HG03378 (cell line): ENCODE measurements around the gene AAK1.

Experiments used
- ATAC-seq: cut with Tn5 transposase; IDR thresholded peaks from one replicate; pipeline ENCODE4 v1.9.1; 2021; ENCODE audit warnings: mild to moderate bottlenecking, moderate library complexity; ENCODE audit not compliant: unreplicated experiment

Gene AAK1

DNA sequence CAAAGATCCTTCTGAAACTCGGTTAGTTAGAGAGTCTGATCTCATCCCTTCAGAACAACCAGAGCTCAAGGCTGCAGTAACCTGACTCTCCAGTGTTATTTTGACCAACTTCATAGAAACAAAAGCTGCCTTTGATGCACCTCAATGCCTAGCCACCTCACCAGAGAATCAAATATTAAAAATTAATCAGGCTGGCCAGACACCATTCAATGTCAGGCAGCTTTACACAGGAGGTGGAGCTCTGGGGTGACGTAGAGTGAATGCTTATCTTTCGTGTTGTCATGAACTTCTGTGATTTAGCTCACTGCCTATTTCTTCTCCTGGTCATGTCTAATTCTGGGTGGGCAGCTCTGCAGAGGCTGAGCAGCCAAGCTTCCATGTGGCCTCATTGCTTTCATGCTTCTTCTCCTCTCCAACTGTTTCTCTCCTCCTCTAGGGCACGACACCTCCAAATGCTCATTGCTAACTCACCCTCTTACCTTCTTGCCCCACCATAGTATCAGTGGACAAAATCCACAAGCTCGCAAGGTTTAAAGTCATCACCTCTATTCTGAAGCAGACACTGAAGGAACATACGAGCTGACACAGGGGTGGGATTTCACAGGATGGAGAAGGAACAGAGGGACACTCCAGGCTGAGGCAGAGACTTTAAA, 39.4 kb downstream of the AAK1 start:
- no peak for ATAC-seq

DNA sequence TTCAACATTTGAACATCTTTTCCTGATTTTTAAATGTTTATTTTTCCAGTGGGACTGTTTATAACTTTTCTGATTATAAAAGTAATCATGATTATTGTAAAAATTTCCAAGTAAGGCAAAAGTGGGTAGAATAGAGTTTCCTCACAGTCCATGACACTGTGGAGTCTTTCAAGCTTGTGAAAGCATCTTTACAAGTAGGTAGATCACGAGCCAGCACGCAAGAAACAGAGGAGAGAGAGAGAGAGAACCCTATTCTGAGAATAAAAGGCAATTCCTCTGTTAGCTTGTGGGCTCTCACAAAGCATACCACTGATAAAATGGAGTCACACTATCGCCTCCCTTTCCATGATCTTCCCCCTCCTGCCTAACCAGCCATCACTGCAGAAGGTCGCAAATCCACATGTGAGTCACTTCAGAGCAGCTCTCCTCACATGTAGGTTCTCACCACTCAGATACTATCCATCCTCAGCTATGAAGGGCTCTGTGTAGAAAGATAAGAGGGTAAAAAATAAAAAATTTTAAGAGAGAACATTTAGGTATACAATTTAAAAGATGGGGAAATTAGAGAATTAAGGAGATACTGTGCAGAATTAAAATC, 40.3 kb downstream of the AAK1 start:
- no peak for ATAC-seq

DNA sequence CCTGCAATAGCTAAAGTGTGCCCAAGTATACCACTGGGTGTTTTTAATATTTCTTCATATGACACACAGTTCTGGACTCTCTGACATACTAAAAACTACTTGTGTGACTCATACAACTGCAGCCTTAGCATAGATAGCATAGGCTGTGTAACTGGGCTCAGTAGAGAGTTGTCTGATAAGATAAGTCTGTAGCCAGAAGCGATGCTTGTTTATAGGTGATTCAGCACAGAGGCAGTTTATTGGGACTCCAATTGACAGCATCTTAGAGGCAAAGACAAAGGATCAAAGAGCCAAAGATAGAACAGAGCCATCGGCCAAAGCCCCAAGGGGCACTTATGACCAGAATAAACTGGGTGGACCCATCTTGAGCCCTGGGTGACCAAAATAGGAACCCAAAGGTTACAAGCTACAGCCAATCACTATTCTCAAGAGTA, 42.3 kb downstream of the AAK1 start:
- no peak for ATAC-seq

DNA sequence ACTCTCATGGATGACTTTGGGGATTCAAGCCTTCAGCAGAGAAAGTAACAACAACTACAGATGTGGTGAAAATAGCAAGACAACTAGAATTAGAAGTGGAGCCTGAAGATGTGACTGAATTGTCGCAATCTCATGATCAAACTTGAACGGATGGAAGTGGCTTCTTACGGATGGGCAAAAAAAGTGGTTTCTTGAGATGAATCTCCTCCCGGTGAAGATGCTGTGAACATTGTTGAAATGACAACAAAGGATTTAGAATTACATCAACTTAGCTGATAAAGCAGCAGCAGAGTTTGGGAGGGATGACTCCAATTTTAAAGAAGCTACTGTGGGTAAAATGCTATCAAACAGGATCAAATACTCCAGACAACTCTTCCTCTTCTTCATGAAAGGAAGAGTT, 43.1 kb downstream of the AAK1 start:
- ATAC-seq: no peak

DNA sequence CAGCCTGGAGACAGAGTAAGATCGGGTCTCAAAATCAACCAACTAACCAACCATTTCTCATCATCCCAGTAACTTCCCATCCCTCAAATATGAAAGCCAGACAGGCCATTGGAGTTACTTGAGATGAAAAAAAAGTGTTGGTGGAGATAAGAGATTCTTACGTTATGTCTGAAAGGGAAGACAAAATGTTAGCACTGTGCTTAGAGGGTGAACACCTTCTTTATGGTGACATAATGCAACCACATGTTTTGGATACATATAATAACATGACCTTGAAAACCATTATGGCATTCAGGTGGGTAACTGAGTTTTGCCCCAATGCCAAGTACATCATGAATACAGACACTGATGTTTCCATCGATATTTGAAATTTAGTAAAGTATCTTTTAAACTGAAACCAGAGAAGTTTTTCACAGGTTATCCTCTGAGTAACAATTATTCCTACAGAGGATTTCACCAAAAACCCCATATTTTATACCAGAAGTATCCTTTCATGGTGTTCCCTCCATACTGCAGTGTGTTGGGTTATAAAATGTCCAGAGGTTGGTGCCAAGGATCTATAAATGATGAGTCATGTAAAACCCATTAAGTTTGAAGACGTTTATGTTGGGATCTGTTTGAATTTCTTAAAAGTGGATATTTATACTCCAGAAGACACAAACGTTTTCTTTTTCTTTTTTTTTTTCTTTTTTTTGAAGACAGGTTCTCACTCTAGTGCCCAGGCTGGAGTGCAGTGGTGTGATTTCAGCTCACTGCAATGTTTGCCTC, 45.5 kb downstream of the AAK1 start:
- no peak for ATAC-seq

DNA sequence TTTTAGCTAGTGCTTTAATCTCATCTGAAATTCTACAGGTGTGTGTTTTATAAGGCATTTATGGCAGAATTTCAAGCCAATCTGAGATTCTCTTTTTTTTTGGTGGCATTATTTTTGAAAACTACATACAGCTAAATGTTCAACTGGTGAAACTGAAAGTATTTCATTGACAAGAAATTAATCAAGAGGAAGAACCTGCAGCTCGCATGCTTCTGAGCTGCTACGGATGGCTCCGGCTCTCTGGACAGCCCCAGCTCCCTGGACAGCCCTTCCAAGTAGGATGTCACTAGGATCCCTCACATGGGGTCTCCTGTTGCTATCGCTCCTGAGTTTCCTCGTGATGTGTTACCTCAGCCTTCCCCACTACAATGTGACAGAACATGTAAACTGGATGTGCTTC, 46.4 kb downstream of the AAK1 start:
- ATAC-seq: no peak

DNA sequence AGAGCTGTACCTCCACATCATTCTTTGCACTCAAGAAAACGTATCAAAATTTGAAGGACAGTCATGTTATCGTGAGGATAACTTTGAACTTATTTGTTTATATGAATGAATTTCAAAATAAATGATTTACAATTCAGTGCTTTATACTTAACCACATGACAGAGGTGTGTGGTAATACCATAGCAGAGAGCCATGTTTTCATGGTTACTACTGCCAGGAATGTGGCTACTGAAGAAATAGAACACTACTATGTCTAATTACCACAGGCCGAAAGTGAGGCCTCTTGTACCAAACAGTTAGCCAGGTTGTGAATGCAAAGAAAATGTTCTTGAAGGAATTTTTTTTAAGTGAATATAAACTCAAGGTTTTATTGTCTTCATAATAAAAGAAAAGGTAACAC, 49.2 kb downstream of the AAK1 start:
- no peak for ATAC-seq

DNA sequence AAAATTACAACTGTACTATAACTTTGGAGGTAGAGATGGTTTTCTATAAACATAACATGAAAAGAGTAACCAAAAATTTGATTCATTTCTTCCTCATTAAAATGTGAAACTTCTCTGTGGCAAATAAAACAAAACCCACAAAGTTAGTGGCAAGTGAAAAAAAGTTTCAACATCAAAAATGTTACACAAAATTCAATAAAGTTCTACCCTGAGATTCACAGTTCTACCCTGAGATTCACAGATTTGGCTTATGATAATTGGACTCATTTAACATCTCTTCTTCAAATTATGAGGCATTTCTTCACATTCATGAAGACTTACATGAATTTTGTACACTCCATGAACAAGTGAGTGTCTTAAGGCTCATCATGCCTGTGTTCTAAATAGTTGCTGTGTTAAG, 51.0 kb downstream of the AAK1 start:
- no peak for ATAC-seq

DNA sequence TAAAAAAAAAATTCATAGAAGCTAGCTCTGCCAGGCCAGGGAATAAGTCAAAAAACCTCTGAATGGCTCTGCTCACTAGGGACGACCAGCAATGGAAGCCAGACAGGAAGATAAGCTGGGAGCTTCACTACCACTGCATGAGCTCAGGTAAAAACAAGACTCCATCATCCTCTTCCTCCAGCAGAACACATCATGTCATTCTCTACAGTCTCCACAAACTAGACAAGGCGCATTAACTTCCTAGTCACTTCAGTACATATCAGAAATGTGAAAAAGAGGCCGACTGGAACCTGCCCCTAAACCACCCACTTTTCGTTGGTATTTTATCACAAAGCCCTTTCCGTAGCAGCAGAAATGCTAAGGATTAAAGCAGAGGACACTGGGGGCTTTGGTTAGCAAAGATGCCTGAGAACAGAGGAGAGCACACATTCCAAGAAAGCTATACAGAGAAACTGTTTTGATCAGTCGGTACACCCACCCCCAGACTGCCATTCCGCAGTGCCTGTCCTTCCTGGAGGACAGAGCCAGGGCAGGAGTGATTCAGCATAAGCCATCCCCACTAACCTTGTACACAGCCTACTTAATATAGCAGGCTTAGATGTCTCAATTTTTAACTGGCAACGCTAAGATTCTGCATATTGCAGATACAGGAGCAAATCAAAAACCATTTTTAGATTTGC, 53.4 kb downstream of the AAK1 start:
- no peak for ATAC-seq

DNA sequence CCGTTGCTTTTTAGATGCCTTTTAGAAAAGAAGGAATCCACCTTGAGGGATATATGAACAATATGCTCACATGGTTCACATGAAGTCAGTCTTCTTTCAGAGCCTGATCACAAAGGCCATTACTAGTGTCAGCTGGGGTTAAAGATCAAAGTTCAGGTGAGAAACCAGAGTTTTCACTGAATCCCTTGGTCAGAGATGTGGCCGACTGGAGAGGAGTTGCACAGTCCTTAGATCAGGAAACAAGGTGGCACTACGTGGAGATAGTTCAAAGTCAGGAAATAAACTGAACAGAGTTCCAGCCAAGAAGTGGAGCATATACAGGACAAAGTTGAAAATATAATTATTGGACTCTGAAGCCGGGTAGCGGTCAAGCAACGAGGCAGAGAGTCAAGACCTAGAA, 54.6 kb downstream of the AAK1 start:
- ATAC-seq: no peak

DNA sequence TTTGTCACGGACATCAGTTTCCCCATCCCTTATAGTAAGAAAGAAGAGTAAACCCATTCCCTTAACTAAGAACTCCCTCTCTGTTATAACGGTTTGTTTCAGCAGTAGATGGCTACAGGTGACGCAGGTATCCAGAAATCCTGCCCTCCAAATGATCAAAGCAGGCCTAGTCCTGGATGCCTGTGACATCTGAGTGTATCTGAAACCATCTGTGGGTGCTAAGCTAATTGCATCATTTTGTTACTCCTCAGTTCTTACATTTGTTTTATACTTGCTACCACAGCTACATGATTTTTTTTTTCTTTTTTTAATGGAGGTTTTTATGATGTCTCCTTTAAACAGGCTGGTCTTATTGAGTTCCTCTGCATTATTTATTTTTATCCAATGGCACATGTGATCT, 55.1 kb downstream of the AAK1 start:
- no peak for ATAC-seq

DNA sequence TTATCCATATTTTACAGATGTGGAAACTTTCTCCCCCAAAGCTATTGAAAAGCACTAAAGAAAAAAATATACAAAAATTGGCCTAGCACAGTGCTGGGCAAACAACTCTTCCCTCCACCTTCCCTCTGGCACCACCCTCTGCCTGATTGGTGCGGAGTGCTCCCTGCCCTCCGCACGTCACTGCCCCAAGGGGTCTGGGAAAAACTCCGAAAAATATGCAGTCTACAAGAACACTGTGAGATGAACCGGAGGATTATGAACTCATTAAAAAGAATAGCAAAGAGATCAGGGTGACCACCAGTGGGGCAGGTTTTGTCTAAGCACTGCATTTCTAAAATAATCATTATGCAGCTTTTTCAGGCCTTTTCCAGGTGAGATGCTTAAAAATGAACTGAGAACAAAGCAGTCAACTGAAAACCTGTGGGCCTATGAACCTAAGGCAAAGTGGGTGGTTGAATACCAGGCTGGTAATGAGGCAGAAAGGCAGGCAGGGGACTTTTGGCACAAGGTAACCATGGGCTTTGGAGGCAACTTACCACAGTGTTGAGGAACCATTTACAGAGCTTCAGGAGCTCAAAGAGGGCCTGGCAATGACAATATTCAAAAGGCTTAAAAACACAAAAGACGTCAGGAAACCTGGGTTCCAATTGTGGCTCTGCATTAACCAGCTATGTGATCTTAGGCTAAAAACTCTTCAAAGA, 57.5 kb downstream of the AAK1 start:
- ATAC-seq: no peak

DNA sequence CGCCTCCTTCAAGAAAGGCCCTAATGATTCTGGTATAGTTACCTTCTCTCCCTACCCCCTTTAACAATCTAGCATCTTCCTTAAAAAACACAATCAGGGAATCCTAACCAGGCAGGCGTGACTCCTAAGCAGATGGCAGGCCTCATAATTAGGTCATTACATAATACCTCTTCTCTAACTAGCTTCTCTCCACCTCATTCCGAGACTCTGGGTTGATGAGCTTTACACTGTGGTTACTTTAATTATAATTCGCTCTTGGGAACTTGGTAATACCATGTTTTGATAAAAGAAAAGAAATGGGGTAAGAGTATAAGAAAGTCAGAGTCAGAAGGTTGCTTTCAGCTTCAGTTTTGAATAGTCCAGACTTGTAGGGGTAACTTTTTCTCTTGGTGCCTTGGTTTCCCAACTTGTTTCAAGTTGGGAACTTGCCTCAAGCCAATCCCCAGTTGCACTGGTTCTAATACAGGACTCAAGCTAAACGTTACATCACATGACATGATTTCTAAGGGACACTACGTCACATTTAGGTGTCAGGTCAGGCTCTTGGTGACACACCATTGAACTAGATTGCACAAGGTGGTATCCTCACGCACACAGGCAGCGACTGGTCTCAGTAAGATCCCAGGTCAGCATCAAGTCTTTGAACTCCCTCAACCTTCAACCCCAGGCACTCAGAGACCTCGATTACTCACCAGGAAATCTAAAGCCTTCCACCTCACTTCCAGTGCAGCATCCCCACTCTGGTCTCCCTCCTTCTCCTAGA, 59.2 kb downstream of the AAK1 start:
- no peak for ATAC-seq

DNA sequence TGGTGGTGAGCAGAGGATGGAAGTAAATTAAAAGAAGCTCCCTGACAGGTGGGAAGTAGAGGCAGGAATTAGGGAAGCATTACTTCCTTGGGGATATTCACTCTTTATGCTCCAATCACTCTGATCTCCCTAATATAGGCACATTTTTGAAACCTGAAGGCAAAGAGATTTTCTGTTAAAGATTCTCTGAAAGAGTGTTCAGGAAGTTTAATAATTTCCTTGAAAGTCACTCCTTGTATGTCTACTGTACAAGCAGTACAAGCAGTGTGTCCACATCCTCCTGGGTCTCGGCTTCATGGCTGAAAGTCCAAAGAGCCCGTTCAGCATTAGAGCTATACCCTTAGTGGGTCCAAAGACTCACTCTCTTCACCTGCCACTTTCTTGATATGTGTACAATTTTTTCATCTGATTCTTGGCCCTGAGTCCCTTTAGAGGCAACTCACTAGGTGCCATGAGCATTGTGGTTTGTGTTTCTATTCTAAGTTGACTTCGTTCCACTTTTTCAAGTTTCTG, 60.2 kb downstream of the AAK1 start:
- ATAC-seq: no peak

DNA sequence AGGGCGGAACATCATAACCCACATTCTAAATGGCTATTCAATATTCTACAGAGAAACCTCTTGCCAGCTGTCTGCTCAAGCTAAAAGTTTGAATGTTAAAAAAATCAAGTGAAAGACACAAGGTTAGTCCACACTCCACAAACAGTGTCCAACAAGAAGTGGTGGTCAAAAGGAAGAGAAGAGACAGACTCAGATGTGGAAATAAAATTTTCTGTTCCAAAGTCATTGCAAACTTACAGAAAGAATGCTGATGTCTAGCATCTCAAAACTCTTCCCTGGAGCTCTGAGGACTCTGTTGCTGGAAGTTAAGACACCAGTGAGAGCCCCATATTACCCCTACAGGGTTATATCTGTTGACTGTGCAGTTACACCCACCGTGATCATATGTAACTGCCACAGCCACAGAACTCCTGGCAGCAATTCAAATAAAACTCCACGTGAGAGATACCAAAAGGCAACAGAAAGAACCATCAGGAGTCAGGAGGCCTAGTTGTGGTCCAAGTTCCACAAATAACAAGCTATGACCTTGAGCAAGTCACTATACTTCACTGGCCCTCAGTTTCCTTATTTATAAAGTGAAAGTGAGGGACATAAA, 60.9 kb downstream of the AAK1 start:
- no peak for ATAC-seq

DNA sequence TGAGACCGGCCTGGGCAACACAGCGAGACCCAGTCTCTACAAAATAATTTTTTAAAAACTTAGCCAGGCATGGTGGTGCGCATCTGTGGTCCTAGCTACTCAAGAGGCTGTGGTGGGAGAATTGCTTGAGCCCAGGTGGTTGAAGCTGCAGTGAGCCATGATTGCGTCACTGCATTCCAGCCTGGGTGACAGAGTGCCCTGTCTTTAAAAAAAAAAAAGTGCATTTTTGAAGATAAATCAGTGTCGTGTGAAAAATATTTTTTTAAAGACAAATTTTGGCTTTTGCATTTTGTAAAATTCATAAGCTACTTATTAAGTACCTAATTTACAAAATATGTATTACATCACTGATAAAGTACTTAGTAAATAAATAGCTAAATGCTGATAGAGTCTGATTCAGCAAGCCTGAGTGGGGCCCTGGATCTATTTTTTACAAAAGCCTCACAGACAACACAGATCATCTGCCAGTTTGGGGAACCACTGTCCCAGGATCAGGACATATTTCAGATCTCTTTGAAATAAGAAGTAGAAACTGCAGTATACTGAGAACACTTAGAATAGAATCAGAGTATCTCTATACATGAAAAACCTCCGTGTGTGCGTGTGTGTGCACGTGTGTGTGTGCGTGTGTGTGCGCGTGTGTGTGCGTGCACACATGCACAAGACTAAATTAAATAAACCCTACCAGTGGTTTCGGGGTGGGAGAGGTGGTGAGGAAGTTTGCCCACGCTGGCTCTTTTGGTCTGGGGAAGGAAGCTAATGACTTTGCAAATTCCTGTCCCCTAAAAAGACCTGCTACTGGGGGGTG, 61.6 kb downstream of the AAK1 start:
- no peak for ATAC-seq

DNA sequence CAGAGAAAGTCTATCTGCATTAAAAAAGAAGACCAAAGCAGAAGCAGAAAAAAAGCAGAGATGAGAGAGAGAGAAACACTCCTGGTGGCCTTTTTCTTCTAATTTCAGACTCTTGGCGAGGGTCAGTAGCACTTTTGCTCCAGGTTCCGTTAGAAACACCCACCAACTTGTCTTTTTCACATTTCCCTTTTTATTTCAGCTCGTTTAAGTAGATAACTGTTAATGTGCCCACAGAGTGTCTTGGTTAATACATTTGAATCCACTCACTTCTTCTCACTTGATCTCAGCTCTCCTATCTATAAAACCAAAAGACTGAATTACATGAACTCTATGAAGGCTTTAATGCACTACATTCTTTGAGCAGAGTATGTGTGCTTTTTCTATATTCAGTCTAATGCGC, 63.1 kb downstream of the AAK1 start:
- no peak for ATAC-seq

DNA sequence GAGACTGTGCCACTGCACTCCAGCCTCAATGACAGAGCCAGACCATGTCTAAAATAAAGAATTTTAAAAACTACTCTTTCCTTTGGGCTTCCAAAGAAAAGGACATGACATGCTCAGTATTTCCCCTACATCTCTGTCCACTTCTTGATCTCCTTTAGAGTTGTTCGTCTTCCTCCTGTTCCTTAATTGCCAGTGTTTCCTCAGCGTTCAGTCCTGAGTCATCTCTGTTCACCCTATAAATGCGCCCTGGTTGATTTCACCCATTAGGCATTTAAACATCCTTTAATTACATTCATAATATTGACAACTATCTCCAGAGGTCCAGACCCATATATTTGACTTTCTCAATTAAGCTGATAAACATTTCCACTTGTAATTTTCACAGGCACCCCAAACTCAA, 64.0 kb downstream of the AAK1 start:
- ATAC-seq: no peak

DNA sequence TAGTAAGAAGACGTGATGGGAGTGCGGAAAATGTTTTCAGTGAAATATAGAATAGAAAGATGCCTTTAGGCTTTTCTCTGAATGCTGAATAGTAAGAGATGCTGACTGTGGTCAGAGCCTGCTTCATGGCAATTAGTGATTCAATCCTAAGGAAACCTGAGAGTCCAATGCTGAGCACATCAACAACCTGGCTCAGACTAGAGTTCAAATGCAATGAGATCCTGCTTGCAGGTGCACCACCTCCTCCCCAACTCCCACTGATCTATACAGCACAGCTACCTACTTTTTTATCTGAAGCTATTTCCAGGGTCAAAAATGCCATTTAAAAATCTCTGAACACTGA, 65.4 kb downstream of the AAK1 start:
- no peak for ATAC-seq
